ENCODE measurements around the gene TACR1.

DNA sequence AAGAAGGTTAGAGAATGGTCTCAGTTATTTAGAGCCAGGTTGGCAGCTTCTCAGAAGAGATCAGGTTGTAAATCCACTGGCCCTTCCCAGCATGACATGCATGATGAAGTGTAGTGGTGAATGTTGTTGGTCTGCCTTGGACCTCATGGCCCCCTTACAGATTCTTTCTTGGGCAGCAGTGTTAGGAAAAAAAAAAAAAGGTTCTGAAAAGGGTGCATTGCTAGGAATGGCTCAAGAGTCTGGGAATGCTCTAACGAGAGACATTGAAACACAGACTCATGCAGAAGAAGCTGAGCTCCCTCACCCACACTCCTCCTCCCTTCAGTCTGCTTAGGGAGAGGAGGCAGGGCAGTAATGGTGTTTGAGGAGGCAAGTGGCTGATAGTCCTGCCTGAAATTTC, 135.4 kb downstream of the TACR1 start:
- TF ChIP-seq ELF4 (IDR thresholded peaks at IDR 0.05), result no peak
- no peak for TF ChIP-seq FOXA1 (IDR thresholded peaks at IDR 0.05)
- no peak for TF ChIP-seq FOXM1 (IDR thresholded peaks at IDR 0.05; ENCODE audit: borderline replicate concordance)
- no peak for TF ChIP-seq CTBP1 (IDR thresholded peaks at IDR 0.05; ENCODE audit: borderline replicate concordance)
- TF ChIP-seq BHLHE40 (IDR thresholded peaks at IDR 0.05; ENCODE audit: borderline replicate concordance), result no peak
- TF ChIP-seq SP1 (IDR thresholded peaks at IDR 0.05), result no peak
- TF ChIP-seq NFRKB (IDR thresholded peaks at IDR 0.05), result no peak
- TF ChIP-seq TARDBP (IDR thresholded peaks at IDR 0.05), result no peak
- TF ChIP-seq FOXK2 (IDR thresholded peaks at IDR 0.05), result no peak
